Rectal smooth muscle tissue (tissue), 1 donor: ENCODE measurements around the gene MIA.
"Not testable (repeated sequence)": the region's sequence is repeated elsewhere in the genome, so short reads cannot be mapped to it uniquely, and the experiment has no call there.

Experiments
- H3K27ac ChIP-seq: one replicate; pipeline ENCODE4 v1.7.0; 2013; ENCODE audit warnings: low read depth, low read length, inconsistent platforms
- H3K27me3 ChIP-seq: one replicate; pipeline ENCODE4 v1.7.0; 2013; ENCODE audit warnings: low read length; ENCODE audit not compliant: control insufficient read depth, insufficient read depth
- H3K36me3 ChIP-seq: one replicate; pipeline ENCODE4 v1.7.0; 2013; ENCODE audit warnings: low read length; ENCODE audit not compliant: control insufficient read depth, insufficient read depth
- H3K4me1 ChIP-seq: one replicate; pipeline ENCODE4 v1.7.0; 2013; ENCODE audit warnings: low read length; ENCODE audit not compliant: control insufficient read depth, insufficient read depth
- H3K4me3 ChIP-seq: one replicate; pipeline ENCODE4 v1.7.0; 2013; ENCODE audit warnings: low read length
- H3K9ac ChIP-seq: one replicate; pipeline ENCODE4 v1.7.0; 2013; ENCODE audit warnings: low read length

The MIA gene

DNA sequence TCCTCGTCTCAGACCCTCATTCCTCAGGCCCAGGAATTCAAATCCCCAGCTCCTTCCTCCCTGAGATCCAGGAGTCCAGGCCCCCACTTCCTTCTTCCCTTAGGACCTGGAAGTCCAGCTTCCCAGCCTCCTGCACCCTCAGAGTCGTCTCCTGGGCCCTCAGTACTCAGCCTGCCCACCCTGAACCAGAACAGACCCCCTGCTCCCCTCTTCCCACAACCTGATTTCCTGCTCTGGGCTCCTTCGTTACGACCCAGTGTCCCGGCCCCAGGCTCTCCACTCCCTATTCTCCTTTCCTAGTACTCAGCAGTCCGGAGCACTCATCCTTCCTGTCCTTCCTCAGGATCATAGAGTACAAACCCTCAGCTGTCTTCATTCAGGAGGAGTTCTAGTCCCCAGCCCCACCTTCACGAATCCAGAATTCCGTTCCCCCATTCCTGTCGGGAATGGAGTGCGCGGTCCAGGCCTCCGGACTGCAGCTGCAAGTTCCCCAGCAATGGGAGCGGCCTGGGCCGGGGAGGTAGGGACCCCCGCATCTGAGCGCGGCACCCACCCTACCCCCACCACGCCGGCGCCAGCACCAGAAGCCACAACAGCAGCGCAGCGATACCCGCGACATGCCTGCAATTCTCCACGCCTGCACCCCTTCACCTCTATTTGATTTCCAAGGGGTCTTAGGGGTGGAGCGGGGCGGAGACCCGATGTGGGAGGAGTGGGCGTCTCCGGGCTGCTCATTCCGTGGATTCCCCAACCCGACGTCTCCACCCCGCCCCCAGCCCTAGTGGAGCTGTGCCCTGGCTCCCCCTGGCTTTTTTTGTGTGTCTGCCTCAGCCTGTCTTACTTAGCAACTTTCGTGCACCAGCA lies 36.4 kb downstream of the MIA start:
- Histone ChIP-seq H3K9ac (no peak overlapping the region), H3K4me1 (peaks cover 14% of the 10 kb centered on the region), H3K27me3 (no peaks in the 10 kb centered on the region), H3K27ac (peak overlapping the region; percentile 57), H3K4me3 (peak overlapping the region; percentile 41), H3K36me3 (peaks cover 10% of the 10 kb centered on the region)

DNA sequence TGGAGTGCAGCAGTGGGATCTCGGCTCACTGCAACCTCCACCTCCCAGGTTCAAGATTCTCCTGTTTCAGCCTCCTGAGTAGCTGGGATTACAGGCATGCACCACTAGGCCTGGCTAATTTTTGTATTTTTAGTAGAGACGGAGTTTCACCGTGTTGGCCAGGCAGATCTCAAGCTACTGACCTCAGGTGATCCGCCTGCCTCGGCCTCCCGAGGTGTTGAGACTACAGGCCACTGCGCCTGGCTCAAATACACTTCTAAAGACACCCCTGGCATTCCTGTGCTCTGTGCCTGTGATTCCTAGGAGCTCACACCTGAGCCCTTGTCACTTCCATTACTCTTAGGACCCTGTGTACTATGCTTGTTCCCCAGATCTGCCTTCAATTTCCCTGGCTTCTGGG lies 37.2 kb downstream of the MIA start:
- H3K27ac ChIP-seq, H3K36me3 ChIP-seq, H3K9ac ChIP-seq, H3K27me3 ChIP-seq, H3K4me3 ChIP-seq: not testable (repeated sequence)
- peaks cover 14% of the 10 kb centered on the region for H3K4me1 ChIP-seq

DNA sequence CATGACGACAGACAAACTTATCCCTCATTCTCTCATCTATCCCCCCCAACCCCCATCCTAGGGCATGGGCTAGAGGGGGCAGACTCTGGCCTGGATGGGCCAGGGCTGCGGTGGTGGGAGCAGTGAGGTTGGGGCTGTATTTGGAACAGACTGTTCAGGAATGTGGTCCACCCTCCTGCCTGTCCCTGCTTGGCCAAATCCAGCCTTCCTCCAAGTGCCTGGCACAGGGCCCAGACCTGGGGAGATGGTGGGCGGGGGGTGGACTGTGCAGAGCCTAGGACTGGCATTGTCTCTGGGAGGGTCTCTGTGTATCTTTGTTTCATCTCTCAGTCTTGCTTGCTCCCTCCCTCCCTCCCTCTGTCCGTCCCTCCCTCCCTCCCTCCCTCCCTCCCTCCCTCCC lies 37.9 kb downstream of the MIA start:
- Histone ChIP-seq H3K4me1 (peaks cover 16% of the 10 kb centered on the region), H3K4me3 (no peak overlapping the region), H3K27me3 (no peaks in the 10 kb centered on the region), H3K27ac (peak overlapping the region; percentile 22), H3K9ac (no peak overlapping the region), H3K36me3 (peaks cover 3% of the 10 kb centered on the region)

DNA sequence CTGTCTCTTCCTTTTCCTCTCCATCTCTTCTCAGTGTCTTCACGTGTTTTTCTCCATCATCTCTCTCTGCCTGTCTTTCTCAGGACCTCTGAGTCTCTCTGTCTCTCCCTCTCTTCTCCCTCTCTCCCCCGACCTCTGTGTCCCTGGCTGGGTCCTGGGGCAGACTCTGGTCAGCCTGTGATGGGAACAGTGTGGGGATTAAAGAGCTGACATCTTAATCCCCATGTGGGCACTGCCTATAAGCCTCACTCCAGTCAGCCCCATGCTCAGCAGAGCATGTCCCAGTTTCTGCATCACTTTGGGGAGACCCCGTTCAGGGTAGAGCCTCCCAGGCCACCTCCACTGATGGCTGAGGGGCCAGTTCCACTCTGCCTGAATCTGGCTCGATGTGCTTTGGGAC lies 39.9 kb downstream of the MIA start:
- Histone ChIP-seq H3K4me1 (peaks cover 18% of the 10 kb centered on the region), H3K27me3 (no peaks in the 10 kb centered on the region), H3K27ac (no peak overlapping the region), H3K4me3 (no peak overlapping the region), H3K9ac (no peak overlapping the region), H3K36me3 (no peaks in the 10 kb centered on the region)

DNA sequence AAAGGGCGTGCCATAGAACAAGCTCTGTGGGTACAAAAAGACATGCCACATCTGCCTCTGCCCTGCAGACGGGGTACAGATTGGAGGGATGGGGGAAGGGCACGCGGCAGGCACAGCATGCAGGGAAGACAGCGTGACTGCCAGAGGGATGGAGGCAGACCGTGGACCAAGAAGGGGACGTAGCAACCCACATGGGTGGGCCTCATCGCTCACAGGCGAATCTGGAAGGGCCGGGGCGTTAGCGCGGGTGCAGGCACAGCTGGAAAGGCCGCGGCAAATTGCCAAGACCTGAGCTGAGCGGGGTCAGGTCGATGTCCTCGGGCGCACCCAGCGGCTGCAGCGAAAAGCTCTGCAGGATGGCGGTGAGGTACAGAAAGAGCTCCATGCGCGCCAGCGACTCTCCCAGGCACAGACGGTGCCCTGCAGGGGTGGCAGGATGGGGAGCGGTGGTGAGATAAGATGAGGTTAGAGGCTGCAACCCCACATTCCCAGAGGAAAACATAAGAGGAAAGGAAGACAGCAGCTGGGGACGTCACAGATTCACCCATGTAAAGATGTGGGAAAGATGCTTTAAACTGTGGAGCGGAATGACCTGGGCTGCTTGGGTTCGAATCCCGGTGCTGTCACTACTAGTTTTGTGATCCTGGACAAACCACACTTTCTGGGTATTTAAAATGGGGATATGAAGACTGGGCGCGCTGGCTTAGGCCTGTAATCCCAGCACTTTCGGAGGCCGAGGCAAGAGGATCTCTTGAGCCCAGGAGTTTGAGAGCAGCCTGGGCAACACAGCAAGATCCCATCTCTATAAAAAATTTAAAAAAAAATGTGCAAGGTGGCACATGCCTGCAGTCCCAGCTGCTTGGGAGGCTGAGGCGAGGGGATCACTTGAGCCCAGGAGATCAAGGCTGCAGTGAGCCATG lies 43.4 kb downstream of the MIA start:
- Histone ChIP-seq H3K27ac (peak overlapping the region; percentile 73), H3K9ac (peak overlapping the region; percentile 56), H3K4me3 (peak overlapping the region; percentile 74)
- not testable (repeated sequence) for H3K36me3 ChIP-seq, H3K4me1 ChIP-seq, H3K27me3 ChIP-seq

DNA sequence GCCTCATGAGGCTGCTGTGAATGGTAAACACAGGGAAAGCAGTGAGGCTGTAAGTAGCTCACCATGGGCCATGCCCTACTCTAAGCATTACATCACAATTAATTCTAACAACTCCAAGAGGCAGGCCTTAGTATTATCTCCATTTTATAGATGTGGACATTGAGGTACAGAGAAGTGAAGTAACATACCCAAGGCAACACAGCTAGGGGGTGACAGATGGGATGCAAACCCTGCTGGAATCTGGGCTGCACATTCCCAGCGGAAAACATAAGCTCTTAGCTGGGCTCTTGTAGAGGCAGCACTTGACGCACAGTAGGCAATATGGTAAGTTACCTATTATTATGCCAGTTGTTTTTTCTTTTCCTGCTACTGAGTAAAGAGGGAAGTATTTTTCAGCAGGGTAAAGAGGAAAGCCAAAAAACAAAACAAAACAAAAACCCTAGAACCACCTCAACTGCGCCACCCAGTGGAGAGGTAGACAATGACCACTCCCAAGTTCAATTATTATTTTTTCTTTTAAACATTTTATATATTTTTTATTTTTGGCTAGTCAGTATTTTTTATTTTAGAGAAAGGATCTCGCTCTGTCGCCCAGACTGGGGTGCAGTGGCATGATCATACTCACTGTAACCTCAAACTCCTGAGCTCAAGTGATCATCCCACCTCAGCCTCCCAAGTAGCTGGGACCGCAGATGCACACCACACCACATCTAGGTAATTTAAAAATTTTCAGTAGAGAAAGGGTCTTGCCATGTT lies 44.3 kb downstream of the MIA start:
- H3K36me3 ChIP-seq, H3K4me1 ChIP-seq, H3K27ac ChIP-seq, H3K4me3 ChIP-seq, H3K9ac ChIP-seq, H3K27me3 ChIP-seq: not testable (repeated sequence)

DNA sequence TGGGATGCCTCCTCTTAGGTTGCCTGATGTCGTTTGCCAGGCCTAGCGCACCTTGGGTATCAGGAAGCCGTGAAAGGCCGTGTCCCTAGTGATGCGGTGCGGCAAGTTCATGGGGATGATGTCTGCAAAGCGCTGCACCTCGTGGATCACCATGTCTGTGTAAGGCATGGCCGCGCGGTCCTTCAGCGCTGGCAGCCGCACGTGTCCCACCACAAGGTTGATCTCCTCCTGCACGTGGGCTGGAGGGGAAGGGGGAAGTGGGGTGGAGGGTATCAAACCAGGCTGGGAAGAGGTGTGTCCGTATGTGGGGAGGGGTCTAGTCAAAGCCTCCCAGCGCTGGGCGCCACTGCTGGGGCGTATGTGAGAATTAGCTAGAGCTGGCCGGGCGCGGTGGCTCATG lies 46.8 kb downstream of the MIA start:
- Histone ChIP-seq H3K4me3 (no peak overlapping the region), H3K36me3 (peaks cover 7% of the 10 kb centered on the region), H3K9ac (no peak overlapping the region), H3K27me3 (no peaks in the 10 kb centered on the region), H3K27ac (peak overlapping the region; percentile 48), H3K4me1 (peaks cover 8% of the 10 kb centered on the region)

DNA sequence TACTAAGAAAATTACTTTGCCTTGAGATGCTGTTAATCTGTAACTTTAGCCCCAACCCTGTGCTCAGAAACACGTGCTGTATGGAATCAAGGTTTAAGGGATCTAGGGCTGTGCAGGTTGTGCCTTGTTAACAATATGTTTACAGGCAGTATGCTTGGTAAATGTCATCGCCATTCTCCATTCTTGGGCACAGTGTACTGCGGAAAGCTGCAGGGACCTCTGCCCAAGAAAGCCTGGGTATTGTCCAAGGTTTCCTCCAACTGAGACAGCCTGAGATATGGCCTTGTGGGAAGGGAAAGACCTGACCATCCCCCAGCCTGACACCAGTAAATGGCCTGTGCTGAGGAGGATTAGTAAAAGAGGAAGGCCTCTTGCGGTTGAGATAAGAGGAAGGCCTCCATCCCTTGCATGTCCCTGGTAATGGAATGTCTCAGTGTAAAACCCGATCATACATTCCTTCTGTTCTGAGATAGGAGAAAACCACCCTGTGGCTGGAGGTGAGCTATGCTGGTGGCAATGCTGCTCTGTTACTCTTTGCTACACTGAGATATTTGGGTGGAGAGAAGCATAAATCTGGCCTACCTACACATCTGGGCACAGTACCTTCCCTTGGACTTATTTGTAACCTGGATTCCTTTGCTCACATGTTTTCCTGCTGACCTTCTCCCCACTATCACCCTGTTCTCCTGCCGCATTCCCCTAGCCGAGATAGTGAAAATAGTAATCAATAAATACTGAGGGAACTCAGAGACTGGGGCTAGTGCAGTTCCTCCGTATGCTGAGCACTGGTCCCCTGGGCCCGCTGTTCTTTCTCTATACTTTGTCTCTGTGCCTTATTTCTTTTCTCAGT lies 47.6 kb downstream of the MIA start:
- H3K9ac ChIP-seq, H3K4me1 ChIP-seq, H3K4me3 ChIP-seq, H3K27me3 ChIP-seq: not testable (repeated sequence)
- peaks cover 10% of the 10 kb centered on the region for H3K36me3 ChIP-seq
- H3K27ac ChIP-seq = peak overlapping the region; percentile 48

DNA sequence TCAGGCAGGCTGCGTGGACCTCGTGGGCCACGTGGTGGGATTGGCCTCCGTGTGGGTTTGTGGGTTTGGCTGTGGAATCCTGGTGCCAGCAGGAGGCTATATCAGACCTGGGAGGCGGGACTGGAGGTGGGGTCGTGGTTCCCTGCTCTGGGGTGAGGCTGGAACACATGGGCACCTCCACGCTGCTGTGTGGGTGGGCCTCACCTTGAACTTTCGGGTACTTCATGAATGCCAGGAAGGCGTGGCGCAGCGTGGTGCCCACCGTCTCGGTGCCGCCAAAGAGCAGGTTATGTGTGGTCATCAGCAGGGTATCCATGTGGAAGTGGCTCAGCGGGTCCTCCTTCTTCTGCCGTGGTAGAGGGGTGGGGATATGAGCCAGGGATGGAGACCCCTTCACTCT lies 49.6 kb downstream of the MIA start:
- not testable (repeated sequence) for H3K4me1 ChIP-seq, H3K4me3 ChIP-seq, H3K27me3 ChIP-seq, H3K27ac ChIP-seq, H3K9ac ChIP-seq
- H3K36me3 ChIP-seq = peaks cover 10% of the 10 kb centered on the region

DNA sequence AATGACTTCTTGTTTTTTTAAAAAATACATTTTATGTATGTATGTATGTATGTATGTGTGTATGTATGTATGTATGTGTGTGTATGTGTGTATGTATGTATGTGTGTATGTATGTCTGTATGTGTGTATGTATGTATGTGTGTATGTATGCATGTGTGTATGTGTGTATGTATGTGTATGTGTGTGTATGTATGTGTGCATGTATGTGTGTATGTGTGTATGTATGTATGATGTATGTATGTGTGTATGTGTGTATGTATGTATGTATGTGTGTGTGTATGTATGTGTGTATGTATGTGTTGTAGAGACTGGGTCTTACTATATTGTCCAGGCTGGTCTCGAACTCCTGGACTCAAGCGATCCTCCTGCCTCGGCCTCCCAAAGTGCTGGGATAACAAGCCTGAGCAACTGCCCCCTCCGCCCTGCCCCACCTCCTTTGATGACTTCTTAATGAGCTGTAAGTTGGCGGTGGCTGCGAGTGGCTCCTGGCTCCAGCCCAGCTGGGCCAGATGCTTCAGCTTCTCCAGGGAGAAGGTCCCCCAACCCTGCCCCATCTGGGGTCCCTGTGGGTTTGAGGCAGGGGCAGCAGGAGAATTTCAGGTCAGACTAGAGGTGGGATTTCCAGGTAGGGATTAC lies 50.3 kb downstream of the MIA start:
- H3K27ac ChIP-seq, H3K9ac ChIP-seq, H3K27me3 ChIP-seq, H3K4me3 ChIP-seq, H3K4me1 ChIP-seq: not testable (repeated sequence)
- peaks cover 10% of the 10 kb centered on the region for H3K36me3 ChIP-seq

DNA sequence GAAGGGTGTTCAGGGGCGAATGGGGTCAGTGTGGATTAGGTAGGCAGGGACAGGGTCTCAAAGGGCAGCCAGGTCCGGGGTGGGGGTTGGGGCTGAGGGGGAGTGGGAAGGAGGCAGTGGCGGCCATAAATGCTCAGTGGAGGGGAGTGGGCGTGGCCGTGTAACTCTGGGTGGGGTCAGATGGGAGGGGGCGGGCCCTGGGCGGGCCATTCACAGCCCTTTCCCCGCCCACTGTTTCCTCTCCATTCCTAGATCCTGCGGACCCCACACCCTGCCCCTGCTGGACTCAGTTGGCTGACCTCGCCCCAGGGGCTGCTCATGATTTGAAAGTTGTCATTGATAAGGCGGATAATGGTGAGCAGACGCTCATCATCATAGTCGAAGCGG lies 51.0 kb downstream of the MIA start:
- H3K9ac ChIP-seq, H3K27ac ChIP-seq, H3K27me3 ChIP-seq, H3K4me3 ChIP-seq, H3K4me1 ChIP-seq: not testable (repeated sequence)
- H3K36me3 ChIP-seq = peaks cover 10% of the 10 kb centered on the region
